SK-MEL-5 (cell line): Measurements from ENCODE around the gene POLD2. TPM values are rescaled to one million over a fixed set of nuclear protein-coding genes. Genes with fewer than 3 reads are reported as not detected.
A peak's percentile ranks its signal among the peaks of the same experiment; 100 is the strongest.
"Not testable (repeated sequence)": the region's sequence is repeated elsewhere in the genome, so short reads cannot be mapped to it uniquely, and the experiment has no call there.

Source experiments
- DNase-seq: peaks from one replicate; pipeline ENCODE4 v3.0.0-alpha.2; 2016; ENCODE audit warnings: low read depth, low spot score
- in situ Hi-C: cut with HindIII; loops from 2 replicates; pipeline ENCODE4 v1.10.0; 2016; ENCODE audit warnings: low sequenced_read_pairs, high pct_unique_total_duplicates, low pct_unique_long_range_greater_than_20kb
- total RNA-seq: library from RNA; depleted of rRNA; stranded (reverse); fragments of >200 nt; shearing (Covaris generic); gene quantifications from 2 replicates; pipeline ENCODE4 v1.2.3, GENCODE V29; 2014

Gene POLD2
- total RNA-seq, 1 experiment from 2014 or later, result 172 TPM

DNA sequence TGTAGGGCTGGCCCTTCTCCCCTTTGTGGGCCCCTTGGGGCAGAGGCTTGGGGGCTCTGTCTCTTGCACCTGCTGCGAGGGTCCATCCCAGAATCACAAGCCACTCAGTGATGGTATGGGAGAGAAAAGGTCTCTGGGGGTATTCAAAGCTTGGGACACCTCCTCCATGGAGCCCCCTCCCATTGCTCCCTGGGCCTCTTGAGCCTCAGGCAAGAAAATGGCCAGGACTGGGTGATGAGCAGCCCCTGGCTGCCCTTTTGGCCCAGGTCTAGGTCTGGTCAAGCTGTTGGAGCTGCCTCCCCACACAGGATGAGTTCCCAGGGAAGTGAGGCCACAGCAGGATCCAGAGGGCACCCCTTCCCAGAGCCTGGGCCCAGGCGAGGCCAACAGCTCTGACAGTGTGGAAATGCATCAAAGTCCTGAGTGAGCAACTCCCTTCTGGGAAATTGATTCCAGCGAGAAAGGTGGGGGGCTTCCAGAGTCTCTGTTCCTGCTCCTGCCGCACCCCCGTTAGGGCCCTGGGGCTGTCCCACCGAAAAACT is 21.1 kb upstream of the POLD2 start:
- DNase-seq, result no peak
- in situ Hi-C loops, result no loop called here

DNA sequence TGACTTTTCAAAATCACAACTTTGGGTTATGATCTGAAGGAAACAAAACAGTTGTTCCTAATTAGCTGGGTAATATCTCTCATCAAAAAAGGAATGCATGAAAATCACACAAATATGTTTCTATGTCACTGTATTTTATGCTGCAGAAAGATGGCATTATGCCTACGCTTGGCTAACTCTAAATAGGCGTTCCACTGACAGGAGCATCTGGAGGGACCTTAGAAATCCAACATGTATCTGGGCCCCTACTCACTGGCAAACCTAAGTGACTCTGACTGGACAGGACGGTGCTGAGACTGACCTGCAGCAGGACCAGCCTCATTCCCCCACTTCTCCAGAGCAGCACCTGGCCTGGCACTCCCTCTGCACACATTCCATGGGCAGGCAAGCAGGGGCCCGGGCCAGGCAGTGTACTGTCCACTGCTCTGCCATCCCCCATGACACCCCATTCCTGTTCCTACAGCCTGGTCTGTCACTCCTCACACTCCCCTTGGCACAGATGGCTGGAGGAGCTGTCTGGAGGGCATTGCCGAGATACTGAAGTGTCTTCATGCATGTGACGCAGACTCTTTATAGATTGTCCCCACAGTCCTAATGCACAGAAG is 20.4 kb upstream of the POLD2 start:
- in situ Hi-C loops, result no loop called here
- no peak for DNase-seq

DNA sequence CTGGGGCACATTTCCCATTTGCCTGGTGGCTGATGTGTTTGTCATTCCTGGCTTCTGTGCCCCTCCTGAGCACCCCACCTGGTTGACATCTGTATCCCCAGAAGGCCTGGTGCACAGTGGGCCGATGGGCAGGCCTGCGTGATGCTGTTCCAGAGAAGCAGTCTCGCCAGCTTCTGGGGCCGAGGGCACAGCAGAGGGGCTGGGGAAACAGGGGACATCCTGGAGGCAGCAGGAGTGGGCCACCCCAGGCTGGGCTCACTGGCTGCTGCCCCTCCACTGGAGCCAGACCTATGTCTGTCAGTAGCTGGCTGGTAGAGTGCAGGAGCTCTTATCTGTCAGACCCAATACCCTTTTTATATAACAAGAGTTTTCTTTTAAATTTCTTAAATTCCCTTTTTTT is 18.7 kb upstream of the POLD2 start:
- in situ Hi-C loops, result no loop called here
- DNase-seq, result no peak

DNA sequence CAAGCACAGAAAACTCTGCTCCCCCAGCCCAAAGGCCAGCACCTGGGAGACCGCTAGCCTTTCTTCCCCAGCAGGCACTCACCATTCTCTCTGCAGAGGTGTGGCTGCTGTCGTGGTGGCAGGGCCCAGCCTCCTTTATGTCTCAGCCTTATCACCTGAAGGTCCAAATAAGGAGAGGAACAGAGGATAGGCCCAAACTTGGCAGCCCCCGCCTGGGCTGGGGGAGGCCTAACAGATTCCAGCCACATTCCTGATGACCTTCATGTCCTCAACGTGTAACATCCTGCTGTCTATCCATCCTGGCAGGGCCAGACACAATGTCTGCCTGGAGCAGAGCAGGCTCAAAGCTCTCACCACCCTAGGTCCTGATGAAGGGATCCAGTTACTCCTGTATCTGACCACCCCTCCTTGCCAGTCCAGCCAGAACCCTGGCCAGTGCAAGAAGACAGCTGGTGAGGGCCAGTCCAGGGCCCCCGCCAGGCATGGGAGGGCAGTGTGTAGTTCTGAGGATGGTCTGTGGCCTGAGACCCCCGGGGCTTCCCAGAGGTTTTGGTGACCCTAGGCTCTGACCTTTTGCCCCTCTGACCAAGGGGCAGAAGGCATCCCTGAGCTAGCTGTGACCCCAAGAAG is 18.0 kb upstream of the POLD2 start, which contains the start of gene MYL7:
MYL7 (minus strand) TSS at position 112 of the 630 bp plus-strand sequence; CDS start at position 85, 27 bp downstream.
- DNase-seq, result no peak
- in situ Hi-C loops, result no loop called here

DNA sequence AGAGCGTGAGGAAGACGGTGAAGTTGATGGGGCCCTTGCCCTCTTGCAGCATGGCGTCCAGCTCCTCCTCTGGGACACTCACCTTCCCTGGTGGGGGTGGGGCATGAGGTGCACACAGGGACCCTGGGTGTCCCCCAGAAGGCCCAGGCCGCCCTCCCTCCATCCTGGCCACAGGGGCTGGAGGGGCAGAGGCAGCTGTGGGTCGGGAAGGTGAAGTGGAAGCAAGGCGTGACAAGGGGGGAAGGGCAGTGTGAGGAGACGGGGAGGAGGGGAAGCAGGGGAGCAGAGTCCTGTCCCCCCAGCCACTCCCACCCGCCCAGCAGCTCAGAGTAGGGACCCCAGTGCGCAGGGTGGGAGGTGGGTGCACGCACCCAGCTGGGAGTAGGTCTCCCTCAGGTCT is 17.0 kb upstream of the POLD2 start:
- in situ Hi-C loops, result no loop called here
- DNase-seq, result no peak

DNA sequence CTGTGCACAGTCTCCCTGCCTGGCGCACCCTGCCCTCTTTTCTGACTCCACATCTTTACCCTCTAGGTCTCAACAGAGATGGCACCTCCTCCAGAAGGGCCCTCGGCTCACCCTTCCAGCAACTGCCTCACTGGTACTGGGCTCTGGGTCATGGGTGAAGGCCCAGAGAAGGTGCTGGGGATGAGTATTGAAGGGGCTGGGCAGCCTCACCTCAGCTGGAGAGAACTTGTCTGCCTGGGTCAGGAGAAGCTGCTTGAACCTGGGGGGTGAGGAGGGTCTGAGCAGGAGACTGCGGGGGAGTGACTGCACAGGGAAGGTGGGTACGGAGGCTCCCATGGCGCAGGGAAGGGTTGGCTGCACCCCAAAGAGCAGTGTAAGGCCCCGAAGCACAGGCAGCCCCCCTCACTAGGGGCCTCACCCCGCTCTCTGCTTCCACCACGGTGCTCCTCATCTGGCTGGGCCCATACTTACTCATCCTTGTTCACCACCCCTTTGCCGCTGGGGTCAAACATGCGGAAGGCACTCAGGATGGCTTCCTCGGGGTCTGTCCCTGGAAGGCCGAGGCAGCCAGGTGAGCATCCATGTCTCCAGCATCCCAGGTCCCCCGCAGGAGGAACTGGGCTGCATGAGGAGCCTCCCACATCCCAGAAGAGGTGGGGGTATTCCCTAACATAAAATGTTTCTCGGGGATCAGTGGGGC is 16.1 kb upstream of the POLD2 start:
- DNase-seq, result no peak
- in situ Hi-C loops, result no loop called here

DNA sequence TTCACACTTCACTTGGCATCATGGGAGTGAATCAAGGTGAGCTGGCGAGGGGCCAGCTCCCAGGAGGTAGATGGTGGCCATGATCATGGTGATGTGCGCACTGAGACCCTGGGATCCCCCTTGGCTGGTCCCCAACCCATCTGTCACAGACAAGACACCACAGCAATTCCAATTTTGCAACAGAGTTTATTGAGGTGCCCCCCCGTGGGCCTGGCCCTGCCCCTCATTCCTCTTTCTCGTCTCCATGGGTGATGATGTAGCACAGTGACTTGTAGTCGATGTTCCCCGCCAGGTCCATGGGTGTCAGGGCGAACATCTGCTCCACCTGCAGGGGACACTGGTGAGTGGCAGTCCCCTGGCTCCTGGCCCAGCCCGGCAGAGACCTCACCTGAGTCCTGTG is 15.3 kb upstream of the POLD2 start:
- DNase-seq, result no peak
- in situ Hi-C loops, result no loop called here

DNA sequence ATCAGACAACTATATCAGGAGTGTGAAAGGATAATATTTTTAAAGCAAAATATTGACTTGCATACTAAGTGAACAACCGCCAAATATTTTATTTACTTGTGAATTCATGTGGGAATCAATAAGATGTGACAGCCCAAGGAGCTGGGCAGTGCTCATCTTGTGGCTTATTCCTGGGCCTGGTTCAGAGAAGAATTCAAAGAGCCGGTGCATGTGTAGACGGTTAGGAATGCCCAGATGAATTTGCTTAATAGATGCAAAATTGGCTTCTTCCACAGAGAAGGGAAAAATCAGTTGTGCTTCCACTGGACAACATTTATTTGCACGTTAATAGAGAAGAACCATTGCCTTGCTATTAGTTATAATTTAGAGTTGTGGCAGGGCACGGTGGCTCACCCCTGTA is 13.4 kb upstream of the POLD2 start:
- DNase-seq, result no peak
- in situ Hi-C loops, result no loop called here

DNA sequence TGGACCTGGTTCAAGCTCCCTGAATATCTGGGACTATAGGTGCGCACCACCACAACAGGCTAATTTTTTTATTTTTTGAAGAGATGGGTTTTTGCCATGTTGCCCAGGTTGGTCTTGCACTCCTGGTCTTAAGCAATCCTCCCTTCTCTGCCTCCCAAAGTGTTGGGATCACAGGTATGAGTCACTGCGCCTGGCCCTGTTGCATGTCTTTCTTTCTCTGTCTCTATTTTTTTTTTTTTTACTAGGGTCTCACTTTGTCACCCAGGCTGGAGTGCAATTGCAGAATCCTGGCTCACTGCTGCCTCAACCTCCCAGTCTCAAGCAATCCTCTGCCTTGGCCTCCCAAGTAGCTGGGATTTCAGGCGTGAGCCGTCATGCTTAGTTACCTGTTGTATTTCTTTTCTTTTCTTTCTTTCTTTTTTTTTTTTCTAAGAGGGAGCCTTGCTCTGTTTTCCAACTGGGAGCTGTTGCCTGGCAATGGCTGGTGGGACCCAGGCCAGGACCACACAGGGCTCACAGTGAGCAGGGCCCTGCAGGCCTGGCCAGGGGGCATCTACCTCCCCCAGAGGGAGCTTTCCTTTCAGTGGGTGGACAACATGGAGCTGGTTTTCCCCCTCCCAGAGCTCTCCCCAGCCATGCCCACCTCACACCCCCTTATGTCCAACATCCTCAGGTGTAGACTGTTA is 11.7 kb upstream of the POLD2 start:
- DNase-seq, result no peak
- in situ Hi-C loops, result no loop called here

DNA sequence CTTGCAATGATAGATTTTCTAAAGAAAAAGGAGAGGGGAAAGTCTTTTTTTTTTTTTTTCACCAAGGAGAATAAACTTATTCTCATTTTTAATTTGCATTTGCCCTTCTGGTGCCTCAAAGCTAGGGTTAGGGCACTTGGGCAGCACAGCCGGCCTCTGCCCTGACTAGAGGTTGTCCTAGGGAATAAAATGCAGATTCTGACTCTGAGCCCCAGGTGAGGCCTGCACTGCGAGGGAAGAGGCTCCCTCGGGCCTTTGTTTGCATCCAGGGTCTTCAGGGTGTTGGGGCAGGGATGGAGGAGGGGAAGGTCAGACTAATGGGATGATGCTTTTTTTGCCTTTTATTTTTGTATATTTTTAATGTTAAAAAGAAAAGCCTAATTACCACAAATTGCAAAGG is 9.9 kb upstream of the POLD2 start:
- in situ Hi-C loops, result no loop called here
- no peak for DNase-seq

DNA sequence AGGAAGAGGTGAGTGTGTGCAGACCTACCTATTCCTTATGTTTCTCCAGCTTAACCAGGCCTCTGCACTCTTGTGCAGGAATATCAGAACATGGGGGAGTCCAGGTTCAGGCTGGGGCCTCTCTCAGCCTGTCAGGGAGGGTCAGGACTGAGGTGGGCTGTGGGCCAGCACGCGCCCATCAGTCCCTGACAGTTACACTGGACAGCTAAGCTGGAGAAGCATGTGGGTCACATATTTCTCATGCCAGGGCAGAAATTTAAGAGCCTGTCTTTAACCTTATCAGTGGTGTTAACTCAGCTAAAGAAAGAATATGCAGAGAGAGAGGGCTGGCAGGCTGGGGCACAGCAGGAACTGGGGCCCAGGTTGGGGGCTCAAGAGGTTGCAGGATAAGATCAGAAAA is 8.7 kb upstream of the POLD2 start:
- in situ Hi-C loops, result no loop called here
- DNase-seq, result no peak

DNA sequence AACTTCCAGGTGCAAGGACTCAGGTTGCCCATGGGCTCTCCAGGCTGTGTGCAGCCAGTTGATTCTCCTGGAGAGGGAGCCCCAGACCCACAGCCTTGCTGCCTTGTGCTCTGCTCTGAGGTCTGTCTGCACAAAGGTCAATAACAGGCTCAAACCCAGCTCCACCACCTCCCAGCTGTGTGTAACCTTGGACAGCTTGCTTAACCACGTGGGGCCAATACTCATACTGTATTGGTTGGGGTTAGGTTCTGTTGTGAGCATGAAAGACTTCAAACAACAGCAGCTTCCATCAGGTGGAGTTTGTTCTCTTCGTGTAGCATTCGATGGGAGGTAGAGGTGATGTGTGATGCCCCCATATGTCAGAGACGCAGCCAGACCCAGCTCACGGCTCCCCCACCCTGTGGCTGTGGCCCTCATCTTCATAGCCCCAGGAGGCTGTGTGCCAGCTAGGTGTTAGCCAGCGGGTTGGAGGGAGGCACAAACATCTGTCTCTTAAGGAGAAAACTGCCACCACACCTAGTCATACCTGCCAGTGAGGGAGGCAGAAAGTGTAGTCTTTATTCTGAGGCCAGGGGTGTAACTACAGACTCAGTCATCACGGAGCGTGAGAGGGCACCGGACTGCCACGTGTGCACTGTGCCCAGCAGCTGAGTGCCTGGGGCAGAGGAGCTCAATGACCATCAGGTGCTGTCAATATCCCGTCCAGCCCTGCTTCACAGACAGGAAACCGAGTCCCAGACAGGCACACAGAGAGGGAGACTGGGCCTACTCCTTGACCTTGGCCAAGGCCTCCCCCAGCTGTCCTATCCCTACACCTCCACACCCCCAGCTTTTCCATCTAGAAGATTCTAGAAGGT is 8.1 kb upstream of the POLD2 start:
- peak; percentile 57 for DNase-seq
- in situ Hi-C loops, result no loop called here

DNA sequence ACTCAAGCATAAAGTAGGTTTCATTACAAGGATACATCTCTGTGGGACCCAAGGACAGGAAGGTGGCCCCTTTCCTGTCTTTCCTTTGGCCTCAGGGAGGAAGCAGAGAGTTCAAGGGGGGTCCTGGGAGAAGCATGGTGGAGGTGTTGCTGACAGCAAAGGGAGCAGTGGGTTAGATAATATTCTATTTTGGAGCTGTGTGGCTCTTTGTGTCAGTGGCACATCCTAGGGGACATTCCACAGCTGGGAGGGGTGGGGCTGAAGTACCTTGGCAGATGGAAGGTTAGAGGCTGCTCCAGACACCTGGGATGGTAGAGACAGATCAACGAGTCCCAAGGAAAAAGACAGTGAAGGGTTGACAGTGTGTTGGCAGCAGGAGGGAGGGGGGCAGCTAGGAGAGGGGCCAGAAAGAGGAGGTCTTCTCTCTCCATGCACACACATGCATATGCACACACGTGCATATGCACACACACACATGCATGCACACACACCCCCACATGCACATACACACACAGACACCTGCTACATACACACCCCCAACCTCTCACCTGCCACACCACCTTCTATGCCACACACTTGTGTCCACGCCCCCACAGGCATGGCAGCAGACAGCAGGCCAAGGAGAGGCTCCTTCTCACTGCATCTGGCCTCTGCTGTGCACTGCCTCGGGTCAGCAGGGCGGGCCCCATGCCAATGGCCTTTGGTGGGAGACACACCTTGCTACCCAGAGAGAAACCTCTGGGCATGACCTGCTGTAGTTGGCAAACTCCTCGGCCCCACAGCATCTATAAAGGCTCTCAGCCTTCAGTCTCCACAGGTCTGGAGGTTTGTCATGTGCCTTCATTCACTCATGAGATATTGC is 5.6 kb upstream of the POLD2 start:
- in situ Hi-C loops, result no loop called here

DNA sequence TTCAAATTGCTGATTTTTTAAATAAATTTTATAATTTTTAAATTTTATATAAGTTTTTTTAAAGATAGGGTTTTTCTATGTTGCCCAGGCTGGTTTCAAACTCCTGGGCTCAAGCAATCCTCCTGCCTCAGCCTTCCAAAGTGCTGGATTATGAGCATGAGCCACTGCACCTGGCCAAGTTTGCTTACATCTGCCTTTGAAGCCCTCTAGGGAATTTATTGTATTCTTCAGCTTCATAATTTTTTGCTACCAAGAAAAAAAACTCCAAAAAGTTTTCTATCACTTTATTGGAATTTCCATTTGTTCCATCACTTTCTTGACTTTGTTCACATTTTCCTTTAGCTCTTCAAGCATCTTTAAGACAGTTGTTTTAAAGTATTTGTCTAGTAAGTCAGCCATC is 3.8 kb upstream of the POLD2 start:
- in situ Hi-C loops, result no loop called here
- DNase-seq, result no peak

More for the DNA sequence above, 5.6 kb upstream of the POLD2 start:
- no peak for DNase-seq

DNA sequence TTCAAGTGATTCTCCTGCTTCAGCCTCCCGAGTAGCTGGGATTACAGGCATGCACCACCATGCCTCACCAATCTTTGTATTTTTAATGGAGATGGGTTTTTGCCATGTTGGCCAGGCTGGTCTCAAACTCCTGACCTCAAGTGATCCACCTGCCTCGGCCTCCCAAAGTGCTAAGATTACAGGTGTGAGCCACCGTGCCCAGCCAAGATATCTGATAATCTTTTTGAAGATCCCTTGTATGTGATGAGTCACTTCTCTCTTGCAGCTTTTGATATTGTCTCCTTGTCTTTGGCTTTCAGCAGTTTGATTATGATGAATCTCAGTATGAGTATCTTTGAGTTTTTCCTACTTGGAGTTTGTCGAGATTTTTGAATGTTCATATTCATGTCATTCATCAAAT is 3.2 kb upstream of the POLD2 start:
- DNase-seq, in situ Hi-C loops: not testable (repeated sequence)

DNA sequence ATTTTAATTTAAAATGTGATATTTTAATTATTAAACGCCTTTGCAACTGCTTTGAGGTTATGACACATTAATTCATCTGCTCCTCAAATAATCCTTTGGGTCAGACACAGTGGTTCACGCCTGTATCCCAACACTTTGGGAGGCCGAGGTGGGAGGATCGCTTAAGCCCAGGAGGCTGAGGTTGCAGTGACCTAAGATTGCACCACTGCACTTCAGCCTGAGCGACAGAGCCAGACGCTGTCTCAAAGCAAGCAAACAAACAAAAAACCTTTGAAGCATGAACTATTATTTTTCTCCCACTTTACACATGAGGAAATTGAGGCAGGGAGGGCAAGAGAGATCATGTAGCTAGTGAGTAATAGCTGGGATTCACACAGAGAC is 1.5 kb upstream of the POLD2 start:
- in situ Hi-C loops, result no loop called here

DNA sequence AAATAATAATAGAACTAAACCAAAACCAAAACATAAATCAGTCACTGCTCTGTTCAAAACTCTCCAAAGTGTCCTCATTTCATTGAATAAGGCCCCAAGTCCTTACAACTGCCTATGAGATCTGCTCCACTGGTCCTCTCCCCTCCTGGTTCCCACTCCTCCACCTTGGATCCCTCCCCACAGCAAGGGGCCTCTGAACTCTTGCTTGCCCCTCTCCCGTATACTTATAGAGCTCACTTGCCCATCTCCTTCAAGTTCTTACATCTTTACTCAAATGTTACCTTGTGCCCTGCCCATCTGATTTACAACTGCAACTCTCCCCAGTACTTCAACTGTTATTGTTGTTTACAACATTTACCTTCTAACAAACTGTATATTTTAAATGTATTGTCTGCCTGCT is 819 bp downstream of the POLD2 start:
- DNase-seq, result no peak
- in situ Hi-C loops, result no loop called here

More for the DNA sequence above, 1.5 kb upstream of the POLD2 start:
- DNase-seq, result no peak
